Psoas muscle (tissue), 8 donors: Measurements from ENCODE around the gene P2RY14. TPM values are rescaled to one million over a fixed set of nuclear protein-coding genes. Genes with fewer than 3 reads are reported as not detected.

ENCODE experiments used
- ATAC-seq, 4 donors: fragments of 200-7000 bp; cut with Tn5 transposase; one replicate each; pipeline ENCODE4 v1.9.1; 2020; ENCODE audit warnings: moderate library complexity in 3 of 4, mild to moderate bottlenecking in 2 of 4
- DNase-seq, 2 donors: peaks; one replicate each; pipeline ENCODE4 v3.0.0-alpha.2; 2020
- H3K27ac ChIP-seq: fragments of 200-600 bp; one replicate; pipeline ENCODE4 v1.8.0; 2022
- H3K27me3 ChIP-seq, 3 donors: fragments of 200-600 bp in 1 of 3; one replicate each; pipeline versions ENCODE4 v1.6.1 to v1.8.0; 2013 to 2022; ENCODE audit warnings: low read length in 2 of 3, mild to moderate bottlenecking in 2 of 3, moderate library complexity in 1 of 3; ENCODE audit not compliant: insufficient read depth in 3 of 3
- H3K36me3 ChIP-seq, 2 donors: fragments of 200-600 bp in 1 of 2; one replicate each; pipeline versions ENCODE4 v1.6.1 to v1.8.0; 2013 to 2022; ENCODE audit warnings: low read depth in 1 of 2, mild to moderate bottlenecking in 1 of 2, moderate library complexity in 1 of 2; ENCODE audit not compliant: insufficient read depth in 1 of 2
- H3K4me1 ChIP-seq: fragments of 200-600 bp; one replicate; pipeline ENCODE4 v1.8.0; 2022
- H3K4me3 ChIP-seq: fragments of 200-600 bp; one replicate; pipeline ENCODE4 v1.8.0; 2022; ENCODE audit warnings: mild to moderate bottlenecking
- H3K9me3 ChIP-seq: fragments of 200-600 bp; one replicate; pipeline ENCODE4 v1.8.0; 2022
- CTCF ChIP-seq: fragments of 200-600 bp; IDR thresholded peaks from one replicate; pipeline ENCODE4 v1.8.0; 2022; ENCODE audit warnings: antibody characterized with exemption
- WGBS, 3 donors: extraction: QIAGEN DNeasy Blood & Tissue Kit; methylation state at CpG; one replicate each; pipeline versions ENCODE4 v1.1.6 to v1.1.7; 2013; 5-methylcytosine and 5-hydroxymethylcytosine counted together
- intact Hi-C, 2 donors: fragments of 100-400 bp; cut with DNase I; formaldehyde crosslinking; loops; one replicate each; pipeline versions ENCODE4 v1.11.0 to v1.14.2; 2022
- polyA plus RNA-seq, 3 donors: library from polyadenylated mRNA; stranded (reverse); fragments of 200-250 nt; gene quantifications; one replicate each; pipeline ENCODE4 v1.2.3, GENCODE V29; 2013
- total RNA-seq, 4 donors: library from RNA; stranded (reverse); fragmentation: NEBNext Ultra II Directional in 2 of 4; extraction: Animal tissue kit (Norgen Biotek cat#: 25700) in 2 of 4; gene quantifications; one replicate each; pipeline versions ENCODE4 v1.2.1 to v1.2.4, GENCODE V29; 2021 to 2023
- donor health status: healthy with polysubstance abuse.
- donor health status: DM: no; HTN: no; CAD: no; lungs with moderate emphysema.
- donor health status: Bipolar disorder and iron deficiency.
- donor health status: healthy.
- donor health status: DM: yes; HTN: yes; CAD: no.
- donor health status: DM: no; HTN: no; CAD: no.
- donor health status: DM: no; HTN: no; CAD: no.
- donor health status: DM: yes; HTN: yes; CAD: no.

Gene P2RY14
- total and polyA plus RNA-seq, 7 donors: 0.55 to 1.9 (median 1.2) TPM

GRCh38 chr3:151224268-151224866 is 54.0 kb downstream of the P2RY14 start:
- WGBS, 3 donors: 77 to 90% (median 81%) methylated on average over 4 of the region's 4 CpGs
- H3K27ac ChIP-seq: no peak overlapping the region
- DNase-seq (no peak), ATAC-seq (no peak)
- no peaks in the 10 kb centered on the region for H3K9me3 ChIP-seq
- H3K36me3 ChIP-seq: no peaks in the 10 kb centered on the region
- no peak for TF ChIP-seq CTCF
- intact Hi-C loops: no loop called here
- peaks cover 23% of the 10 kb centered on the region for H3K4me1 ChIP-seq
- H3K4me3 ChIP-seq: no peak overlapping the region
- no peaks in the 10 kb centered on the region for H3K27me3 ChIP-seq

- Histone ChIP-seq H3K27ac (peak overlapping the region; percentile 60), H3K27me3 (no peaks in the 10 kb centered on the region), H3K9me3 (no peaks in the 10 kb centered on the region), H3K4me3 (no peak overlapping the region), H3K4me1 (peaks cover 6% of the 10 kb centered on the region), H3K36me3 (no peaks in the 10 kb centered on the region)
- 20 to 26% (median 25%) methylated on average over 1 of the region's 1 CpG for WGBS, 3 donors
- DNase-seq (no peak), ATAC-seq (peak; percentile 91 to 99 (median 96))
- TF ChIP-seq CTCF: no peak
- intact Hi-C loops: no loop called here
Measured at GRCh38 chr3:151219056-151219455, 59.3 kb downstream of the P2RY14 start.

GRCh38 chr3:151218136-151218535 is 60.2 kb downstream of the P2RY14 start:
- intact Hi-C loops: no loop called here
- H3K36me3 ChIP-seq: no peaks in the 10 kb centered on the region

GRCh38 chr3:151216641-151217607 is 61.4 kb downstream of the P2RY14 start:
- WGBS, 3 donors: 84 to 89% (median 86%) methylated on average over 3 of the region's 3 CpGs
- peaks cover 6% of the 10 kb centered on the region for H3K4me1 ChIP-seq
- DNase-seq: no peak
- TF ChIP-seq CTCF: no peak
- intact Hi-C loops: no loop called here
- H3K27ac ChIP-seq: no peak overlapping the region
- ATAC-seq: no peak
- no peaks in the 10 kb centered on the region for H3K9me3 ChIP-seq
- H3K4me3 ChIP-seq: no peak overlapping the region
- H3K27me3 ChIP-seq: no peaks in the 10 kb centered on the region
- no peaks in the 10 kb centered on the region for H3K36me3 ChIP-seq

More at GRCh38 chr3:151218136-151218535, 60.2 kb downstream of the P2RY14 start:
- Histone ChIP-seq H3K9me3 (no peaks in the 10 kb centered on the region), H3K27me3 (no peaks in the 10 kb centered on the region), H3K4me1 (peaks cover 6% of the 10 kb centered on the region), H3K27ac (no peak overlapping the region), H3K4me3 (no peak overlapping the region)
- DNase-seq (no peak), ATAC-seq (no peak)
- WGBS, 3 donors: 59 to 77% (median 64%) methylated on average over 1 of the region's 1 CpG
- no peak for TF ChIP-seq CTCF
